Endothelial cell (in vitro differentiated cells): Measurements from ENCODE around the gene TMEM60. TPM values are rescaled to one million over a fixed set of nuclear protein-coding genes. Genes with fewer than 3 reads are reported as not detected.

Experiments used
- DNase-seq: peaks from one replicate; pipeline ENCODE4 v3.0.0; 2021; ENCODE audit warnings: low spot score
- H3K27ac Mint-ChIP-seq: one replicate; pipeline ENCODE4 v1.8.0; 2021; ENCODE audit warnings: mixed read lengths, inconsistent platforms; ENCODE audit not compliant: unreplicated experiment
- H3K27me3 Mint-ChIP-seq: one replicate; pipeline ENCODE4 v1.8.0; 2021; ENCODE audit warnings: mild to moderate bottlenecking, moderate library complexity, mixed read lengths, inconsistent platforms; ENCODE audit not compliant: unreplicated experiment
- H3K36me3 Mint-ChIP-seq: one replicate; pipeline ENCODE4 v1.8.0; 2021; ENCODE audit warnings: mild to moderate bottlenecking, low read depth, mixed read lengths, inconsistent platforms; ENCODE audit not compliant: unreplicated experiment
- H3K4me1 Mint-ChIP-seq: one replicate; pipeline ENCODE4 v1.8.0; 2021; ENCODE audit warnings: mild to moderate bottlenecking, mixed read lengths, inconsistent platforms; ENCODE audit not compliant: unreplicated experiment
- H3K4me3 Mint-ChIP-seq: one replicate; pipeline ENCODE4 v1.8.0; 2021; ENCODE audit warnings: mild to moderate bottlenecking, mixed read lengths, inconsistent platforms; ENCODE audit not compliant: unreplicated experiment
- H3K9me3 Mint-ChIP-seq: one replicate; pipeline ENCODE4 v1.8.0; 2021; ENCODE audit warnings: mixed read lengths, inconsistent platforms; ENCODE audit not compliant: unreplicated experiment
- CTCF ChIP-seq: fragments of 200-600 bp; sonication (generic); IDR thresholded peaks from one replicate; pipeline ENCODE4 v1.5.0; 2021; ENCODE audit warnings: antibody characterized with exemption; ENCODE audit not compliant: unreplicated experiment
- total RNA-seq: library from RNA; stranded (reverse); fragmentation: NEBNext Ultra II Directional; extraction: Animal tissue kit (Norgen Biotek cat#: 25700); gene quantifications from one replicate; pipeline ENCODE4 v1.2.1, GENCODE V29; 2021; ENCODE audit not compliant: unreplicated experiment

TMEM60 gene
- total RNA-seq, 1 donor from 2014 or later = 9.5 TPM

DNA sequence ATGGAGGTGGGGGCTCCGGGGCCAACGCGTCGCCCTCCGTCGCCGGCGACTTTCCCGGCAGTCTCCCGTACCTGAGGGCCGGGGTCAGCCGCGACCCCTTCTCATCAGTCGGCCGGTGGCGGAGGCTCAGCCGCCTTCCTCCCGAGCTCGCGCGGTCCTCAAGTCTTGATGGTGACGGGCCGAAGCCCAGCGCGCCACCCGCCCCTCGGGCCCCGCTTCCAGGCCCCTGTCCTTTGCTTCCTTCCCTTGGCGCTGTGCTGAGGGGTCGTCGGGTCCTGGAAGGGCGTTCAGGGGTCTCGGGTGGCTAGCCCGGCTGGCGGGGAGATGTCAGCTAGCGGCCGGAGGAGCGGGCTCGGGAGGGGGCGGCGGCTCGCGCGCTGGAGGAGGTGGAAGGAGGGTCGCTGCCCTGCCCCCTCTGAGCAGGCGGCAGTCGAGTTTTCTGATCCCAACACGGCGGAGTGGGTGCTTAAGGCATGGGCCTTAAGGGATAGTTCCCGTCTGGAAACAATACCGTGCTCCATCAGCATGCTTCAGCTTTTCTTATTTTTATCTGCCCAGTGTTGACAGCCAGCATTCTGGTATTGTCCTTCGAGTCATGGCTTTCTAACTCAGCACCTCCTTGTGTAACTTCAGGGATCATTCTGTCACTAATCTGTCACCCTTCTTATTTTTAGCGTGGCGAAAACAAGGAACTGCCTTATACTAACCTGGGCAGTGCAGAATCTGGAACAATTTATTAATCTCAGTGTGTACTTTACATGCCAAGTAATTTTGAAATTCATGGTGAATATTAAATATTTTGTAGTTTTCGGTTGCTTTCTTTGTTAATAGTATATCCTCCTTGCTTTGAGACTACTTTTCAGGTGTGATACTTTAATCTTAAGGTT lies 1.1 kb upstream of the TMEM60 start:
- Mint-ChIP-seq H3K36me3 (no peaks in the 10 kb centered on the region), H3K4me1 (peaks cover 28% of the 10 kb centered on the region), H3K27ac (no peak overlapping the region), H3K9me3 (no peaks in the 10 kb centered on the region), H3K27me3 (peaks cover 1% of the 10 kb centered on the region), H3K4me3 (peak overlapping the region; percentile 97)
- peak; percentile 56 for DNase-seq
- peak; percentile 1 for TF ChIP-seq CTCF

GRCh38 chr7:77797734-77798393 lies 370 bp downstream of the TMEM60 start:
- Mint-ChIP-seq H3K36me3 (no peaks in the 10 kb centered on the region), H3K4me1 (peaks cover 28% of the 10 kb centered on the region), H3K4me3 (peak overlapping the region; percentile 97)

DNA sequence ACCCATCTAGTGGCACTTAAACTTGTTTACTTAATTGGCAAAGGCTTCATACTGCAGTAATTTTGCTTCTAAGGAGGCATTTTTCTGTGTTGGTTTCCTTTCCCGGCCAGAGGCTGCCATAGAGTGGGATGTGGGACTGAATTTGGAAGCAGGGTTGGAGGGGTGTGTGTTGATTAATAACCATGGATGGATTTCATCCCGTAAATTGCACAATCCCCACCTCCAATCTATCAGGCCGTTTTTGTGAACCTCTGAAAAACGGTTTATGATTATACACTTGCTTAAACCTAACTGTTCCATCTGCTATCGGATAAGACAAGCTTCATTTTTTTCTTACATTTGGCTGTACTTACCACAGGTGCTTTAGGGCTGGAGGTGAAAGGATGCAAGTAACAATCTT lies 1.3 kb downstream of the TMEM60 start:
- peak overlapping the region; percentile 97 for H3K4me3 Mint-ChIP-seq
- no peak overlapping the region for H3K27ac Mint-ChIP-seq
- no peaks in the 10 kb centered on the region for H3K9me3 Mint-ChIP-seq
- no peak for TF ChIP-seq CTCF
- H3K27me3 Mint-ChIP-seq = peaks cover 1% of the 10 kb centered on the region
- no peak for DNase-seq
- no peaks in the 10 kb centered on the region for H3K36me3 Mint-ChIP-seq
- H3K4me1 Mint-ChIP-seq = peaks cover 31% of the 10 kb centered on the region

More at GRCh38 chr7:77797734-77798393, 370 bp downstream of the TMEM60 start:
- Mint-ChIP-seq H3K27ac (peak overlapping the region; percentile 80), H3K27me3 (peaks cover 1% of the 10 kb centered on the region), H3K9me3 (no peaks in the 10 kb centered on the region)
- no peak for TF ChIP-seq CTCF
- DNase-seq = peak; percentile 42

DNA sequence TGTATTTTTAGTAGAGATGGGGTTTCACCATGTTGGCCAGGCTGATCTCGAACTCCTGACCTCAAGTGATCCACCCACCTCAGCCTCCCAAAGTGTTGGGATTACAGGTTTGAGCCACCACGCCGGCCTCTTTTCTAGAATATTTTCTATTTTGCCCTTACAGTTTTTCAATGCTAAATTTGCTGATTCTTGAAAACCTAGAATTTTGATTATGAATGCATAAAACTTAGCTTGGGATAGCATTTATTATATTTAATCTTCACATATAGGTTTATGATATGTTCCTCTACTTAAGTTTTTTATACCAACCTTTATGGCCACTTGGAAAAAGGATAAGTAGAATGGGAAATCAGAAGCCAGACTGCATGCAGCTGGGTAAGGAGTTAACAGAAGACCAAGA lies 2.1 kb downstream of the TMEM60 start:
- no peak for TF ChIP-seq CTCF
- DNase-seq = no peak
- Mint-ChIP-seq H3K27me3 (peaks cover 1% of the 10 kb centered on the region), H3K4me3 (peak overlapping the region; percentile 62), H3K36me3 (no peaks in the 10 kb centered on the region), H3K27ac (no peak overlapping the region), H3K4me1 (peaks cover 37% of the 10 kb centered on the region), H3K9me3 (no peaks in the 10 kb centered on the region)

DNA sequence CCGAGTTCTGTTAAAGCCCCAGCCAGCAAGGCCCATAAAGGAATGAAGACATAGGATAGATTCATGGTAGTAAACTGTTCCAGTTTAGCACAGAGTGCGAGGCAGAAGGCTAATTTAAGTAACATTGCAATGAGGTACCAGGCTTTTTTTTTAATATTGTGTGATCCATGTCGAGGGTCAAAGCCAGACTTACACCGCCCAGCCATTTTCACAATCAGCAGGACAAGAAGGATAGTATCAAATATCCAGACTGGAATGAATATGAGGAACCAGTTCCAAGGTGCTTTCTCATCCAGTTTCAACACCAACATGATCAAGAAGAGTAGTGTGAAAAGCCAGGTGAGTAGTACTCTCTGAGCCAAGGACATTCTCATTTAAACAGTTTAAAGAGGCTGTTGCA lies 4.2 kb downstream of the TMEM60 start:
- no peaks in the 10 kb centered on the region for H3K9me3 Mint-ChIP-seq
- no peak overlapping the region for H3K27ac Mint-ChIP-seq
- H3K36me3 Mint-ChIP-seq = peaks cover under 1% of the 10 kb centered on the region
- no peak for TF ChIP-seq CTCF
- no peak for DNase-seq
- no peaks in the 10 kb centered on the region for H3K27me3 Mint-ChIP-seq
- H3K4me1 Mint-ChIP-seq = peaks cover 31% of the 10 kb centered on the region
- no peak overlapping the region for H3K4me3 Mint-ChIP-seq
